CD8-positive, alpha-beta memory T cell (primary cell): ENCODE results near the gene DOCK3. TPM values are rescaled to one million over a fixed set of nuclear protein-coding genes. Genes with fewer than 3 reads are reported as not detected.

Source experiments
- CTCF ChIA-PET: fragments of 350-600 bp; sonication (Branson Sonifier 250); formaldehyde crosslinking; loops from one replicate; lab custom pipeline; 2021; ENCODE audit warnings: antibody characterized with exemption; lab: Charles Lee
- POLR2A ChIA-PET: fragments of 350-600 bp; sonication (Branson Sonifier 250); formaldehyde crosslinking; loops from one replicate; lab custom pipeline; 2021; ENCODE audit warnings: antibody characterized with exemption; lab: Charles Lee
- DNase-seq, 5 donors: peaks; one replicate each; pipeline versions ENCODE4 v3.0.0 to v3.0.0-alpha.2; 2020 to 2022; ENCODE audit warnings: mixed read lengths in 1 of 5
- H3K27ac ChIP-seq: one replicate; pipeline ENCODE4 v1.7.0; 2013; ENCODE audit warnings: low read depth, mild to moderate bottlenecking, low read length, moderate library complexity
- H3K27me3 ChIP-seq: 2 replicates; pipeline ENCODE4 v1.7.0; 2013; ENCODE audit warnings: low read length, mild to moderate bottlenecking; ENCODE audit not compliant: insufficient read depth, poor library complexity, severe bottlenecking
- H3K36me3 ChIP-seq: 2 replicates; pipeline ENCODE4 v1.7.0; 2013; ENCODE audit warnings: mild to moderate bottlenecking, low read length, moderate library complexity; ENCODE audit not compliant: insufficient read depth
- H3K4me1 ChIP-seq: 2 replicates; pipeline ENCODE4 v1.7.0; 2013; ENCODE audit warnings: mild to moderate bottlenecking, low read length, moderate library complexity; ENCODE audit not compliant: insufficient read depth
- H3K4me3 ChIP-seq: 2 replicates; pipeline ENCODE4 v1.7.0; 2013; ENCODE audit warnings: mild to moderate bottlenecking, low read length
- H3K9me3 ChIP-seq: 2 replicates; pipeline ENCODE4 v1.7.0; 2013; ENCODE audit warnings: mild to moderate bottlenecking, low read length
- H3K27ac Mint-ChIP-seq, 8 donors: one replicate each; pipeline ENCODE4 v1.8.0; 2020 to 2021; ENCODE audit warnings: mixed read lengths in 8 of 8, mild to moderate bottlenecking in 6 of 8, inconsistent platforms in 3 of 8, moderate library complexity in 3 of 8
- H3K27me3 Mint-ChIP-seq, 2 donors: one replicate each; pipeline ENCODE4 v1.8.0; 2020 to 2021; ENCODE audit warnings: mixed read lengths in 2 of 2, mild to moderate bottlenecking in 1 of 2, moderate library complexity in 1 of 2
- H3K36me3 Mint-ChIP-seq, 3 donors: one replicate each; pipeline ENCODE4 v1.8.0; 2020 to 2021; ENCODE audit warnings: mixed read lengths in 3 of 3, inconsistent platforms in 1 of 3, mild to moderate bottlenecking in 1 of 3
- H3K4me1 Mint-ChIP-seq, 3 donors: one replicate each; pipeline ENCODE4 v1.8.0; 2020 to 2021; ENCODE audit warnings: mixed read lengths in 3 of 3, inconsistent platforms in 1 of 3, mild to moderate bottlenecking in 1 of 3
- H3K4me3 Mint-ChIP-seq, 7 donors: one replicate each; pipeline ENCODE4 v1.8.0; 2020 to 2021; ENCODE audit warnings: mixed read lengths in 7 of 7, mild to moderate bottlenecking in 6 of 7, moderate library complexity in 4 of 7, inconsistent platforms in 2 of 7
- H3K9me3 Mint-ChIP-seq, 5 donors: one replicate each; pipeline ENCODE4 v1.8.0; 2020 to 2022; ENCODE audit warnings: mixed read lengths in 5 of 5, mild to moderate bottlenecking in 3 of 5, moderate library complexity in 2 of 5, inconsistent platforms in 1 of 5
- polyA plus RNA-seq: library from polyadenylated mRNA; unstranded; fragments of 300-500 nt; fragmentation: Illumina TruSeq; gene quantifications from one replicate; pipeline ENCODE4 v1.2.3, GENCODE V29; 2021
- total RNA-seq, 2 experiments: library from RNA; stranded (reverse); gene quantifications; one replicate each; pipeline ENCODE4 v1.2.3, GENCODE V29; 2021

DOCK3 gene
- total and polyA plus RNA-seq, 3 experiments from 2014 or later, result 0.16 to 2.1 (median 2.0) TPM

DNA sequence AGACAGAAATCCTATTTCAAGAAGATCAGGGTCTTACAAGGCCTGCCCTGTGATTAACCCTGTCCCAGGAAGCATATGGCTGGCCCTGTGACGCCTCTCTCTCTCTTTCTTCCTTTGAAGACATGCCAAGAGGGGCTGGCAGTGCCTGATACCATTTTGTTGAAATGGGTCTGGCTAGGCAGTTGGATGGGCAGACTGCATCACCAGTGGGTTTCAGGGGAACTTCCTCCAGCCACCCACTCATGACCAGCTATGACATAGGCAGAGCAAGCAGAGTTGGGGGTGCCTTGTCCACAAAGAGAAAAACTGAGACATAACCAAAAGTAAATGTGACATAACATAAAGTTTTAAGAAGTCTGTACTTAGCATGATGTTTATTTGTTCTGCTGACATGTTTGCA, 679.0 kb downstream of the DOCK3 start:
- H3K27me3 Mint-ChIP-seq, result peaks cover 12 to 14% of the 10 kb centered on the region in 2 donors
- no peak overlapping the region for H3K4me3 Mint-ChIP-seq
- H3K4me1 Mint-ChIP-seq, result no peaks in the 10 kb centered on the region
- H3K27ac Mint-ChIP-seq, result no peak overlapping the region
- Histone ChIP-seq H3K27me3 (no peaks in the 10 kb centered on the region), H3K36me3 (no peaks in the 10 kb centered on the region), H3K27ac (no peak overlapping the region), H3K4me3 (no peak overlapping the region), H3K4me1 (no peaks in the 10 kb centered on the region), H3K9me3 (no peaks in the 10 kb centered on the region)
- POLR2A ChIA-PET, result no interaction called here
- CTCF ChIA-PET, result no interaction called here
- H3K9me3 Mint-ChIP-seq, result no peaks in the 10 kb centered on the region
- H3K36me3 Mint-ChIP-seq, result peaks cover 0 to 12% (median 5%) of the 10 kb centered on the region in 3 donors
- DNase-seq, result no peak

DNA sequence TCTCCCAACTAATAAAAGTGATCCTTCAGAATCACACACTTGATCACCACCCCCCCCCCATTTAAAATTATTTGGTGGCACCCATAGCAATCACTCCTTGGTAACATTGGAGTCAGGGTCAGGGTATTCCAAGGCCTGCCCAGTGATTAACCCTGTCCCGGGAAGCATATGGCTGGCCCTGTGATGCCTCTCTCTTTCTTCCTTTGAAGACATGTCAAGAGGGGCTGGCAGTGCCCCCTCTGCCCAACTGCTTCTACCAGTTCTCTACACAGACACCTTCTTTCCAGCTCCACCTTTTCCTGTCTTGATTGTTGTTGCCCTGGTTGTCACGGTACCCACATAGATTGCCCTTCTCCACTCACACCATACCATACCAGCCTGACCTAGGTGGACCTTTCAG, 679.4 kb downstream of the DOCK3 start:
- H3K4me3 Mint-ChIP-seq, result no peak overlapping the region
- no peak overlapping the region for H3K4me3 ChIP-seq
- H3K36me3 Mint-ChIP-seq, result peaks cover 0 to 11% (median 5%) of the 10 kb centered on the region in 3 donors
- H3K4me1 Mint-ChIP-seq, result no peaks in the 10 kb centered on the region
- no peaks in the 10 kb centered on the region for H3K9me3 Mint-ChIP-seq
- no peaks in the 10 kb centered on the region for H3K27me3 ChIP-seq
- no peaks in the 10 kb centered on the region for H3K9me3 ChIP-seq
- no peak overlapping the region for H3K27ac ChIP-seq
- peak overlapping the region in 2 of 8 donors; percentile 6 to 48 for H3K27ac Mint-ChIP-seq
- H3K4me1 ChIP-seq, result no peaks in the 10 kb centered on the region
- H3K27me3 Mint-ChIP-seq, result peaks cover 13 to 14% of the 10 kb centered on the region in 2 donors
- DNase-seq, result no peak
- ChIA-PET CTCF (no interaction called here), POLR2A (no interaction called here)
- H3K36me3 ChIP-seq, result no peaks in the 10 kb centered on the region

DNA sequence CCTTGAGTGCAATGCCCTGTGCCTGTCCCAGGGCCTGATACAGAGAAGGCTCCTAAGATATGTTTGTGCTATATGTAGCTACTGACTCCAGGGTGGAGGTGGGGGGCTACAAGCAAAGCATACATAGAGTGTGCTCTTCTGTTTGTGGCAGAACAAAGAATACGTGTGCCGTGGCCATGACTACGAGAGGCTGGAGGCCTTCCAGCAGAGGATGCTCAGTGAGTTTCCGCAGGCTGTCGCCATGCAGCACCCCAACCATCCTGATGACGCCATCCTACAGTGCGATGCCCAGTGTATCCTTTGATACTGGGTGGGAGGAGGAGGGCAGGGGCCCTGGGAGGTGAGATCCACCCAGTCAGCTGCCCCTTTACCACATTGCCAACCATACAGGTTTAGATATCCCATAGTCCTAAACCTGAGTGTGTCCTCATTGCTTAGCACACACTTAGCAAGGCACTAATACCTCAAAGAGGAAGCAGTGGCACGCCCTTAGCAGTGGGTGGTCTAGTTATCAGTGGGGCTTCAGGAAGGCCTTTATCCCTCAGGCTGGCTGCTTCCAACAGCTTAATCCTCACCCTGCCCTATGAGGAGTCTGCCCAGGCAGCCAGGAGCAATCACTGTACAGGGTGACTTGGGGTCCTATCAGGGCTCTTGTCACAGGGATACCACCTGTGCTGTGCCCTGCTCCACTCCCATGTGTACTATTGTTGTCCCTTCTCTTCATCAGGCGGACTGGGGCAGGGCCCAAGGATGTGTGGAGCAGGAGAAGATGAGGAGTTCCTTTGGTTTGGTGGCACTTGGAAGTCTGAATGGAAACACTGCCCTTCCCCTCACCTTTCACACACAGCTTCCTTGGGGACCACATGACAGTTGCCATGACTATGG, 680.2 kb downstream of the DOCK3 start:
- Histone ChIP-seq H3K27me3 (no peaks in the 10 kb centered on the region), H3K27ac (no peak overlapping the region), H3K36me3 (no peaks in the 10 kb centered on the region), H3K9me3 (no peaks in the 10 kb centered on the region), H3K4me3 (no peak overlapping the region), H3K4me1 (no peaks in the 10 kb centered on the region)
- DNase-seq, result no peak
- Mint-ChIP-seq H3K27me3 (peaks cover 9 to 10% of the 10 kb centered on the region in 2 donors), H3K36me3 (peaks cover 0 to 5% (median 4%) of the 10 kb centered on the region in 3 donors), H3K4me3 (no peak overlapping the region), H3K27ac (peak overlapping the region in 1 of 8 donors; percentile 6), H3K4me1 (no peaks in the 10 kb centered on the region), H3K9me3 (no peaks in the 10 kb centered on the region)
- ChIA-PET POLR2A (no interaction called here), CTCF (interaction anchor here (1.4 kb wide), 1 partner anchor 17 kb away, joined by 3 read pairs; no protein-coding TSS in a partner anchor)

DNA sequence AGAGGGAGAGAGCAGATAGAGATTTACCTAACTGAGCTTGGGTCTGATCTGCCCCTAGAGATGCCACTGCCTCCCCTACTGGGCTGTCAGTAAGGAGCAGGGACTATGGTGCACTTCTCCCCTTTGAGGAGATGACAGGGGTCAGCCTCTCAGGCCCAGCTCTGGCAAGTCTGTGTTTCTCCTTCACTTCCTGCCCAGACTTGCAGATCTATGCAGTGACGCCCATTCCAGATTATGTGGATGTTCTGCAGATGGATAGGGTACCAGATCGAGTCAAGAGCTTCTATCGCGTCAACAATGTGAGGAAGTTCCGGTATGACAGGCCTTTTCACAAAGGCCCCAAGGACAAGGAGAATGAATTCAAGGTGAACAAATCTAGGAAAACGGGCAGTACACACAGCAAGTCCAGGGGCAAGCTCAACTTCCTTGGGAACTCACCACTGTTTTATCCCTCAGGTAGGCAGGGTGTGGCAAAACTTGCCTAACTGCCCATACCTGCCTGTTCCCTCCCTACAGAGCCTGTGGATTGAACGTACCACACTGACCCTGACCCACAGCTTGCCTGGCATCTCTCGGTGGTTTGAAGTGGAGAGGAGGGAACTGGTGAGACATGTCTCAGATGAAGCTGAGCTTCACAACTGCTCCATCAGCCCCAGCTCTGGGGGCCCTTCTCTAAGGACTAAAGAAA, 681.3 kb downstream of the DOCK3 start:
- Histone ChIP-seq H3K27ac (no peak overlapping the region), H3K9me3 (no peaks in the 10 kb centered on the region), H3K4me3 (no peak overlapping the region), H3K27me3 (no peaks in the 10 kb centered on the region), H3K4me1 (no peaks in the 10 kb centered on the region), H3K36me3 (no peaks in the 10 kb centered on the region)
- Mint-ChIP-seq H3K4me1 (no peaks in the 10 kb centered on the region), H3K27ac (peak overlapping the region in 1 of 8 donors; percentile 36), H3K9me3 (no peaks in the 10 kb centered on the region), H3K27me3 (peaks cover 3 to 4% of the 10 kb centered on the region in 2 donors), H3K36me3 (peaks cover 0 to 5% (median 0%) of the 10 kb centered on the region in 3 donors), H3K4me3 (no peak overlapping the region)
- ChIA-PET POLR2A (no interaction called here), CTCF (interaction anchor here (1.4 kb wide), 1 partner anchor 16 kb away, joined by 3 read pairs; no protein-coding TSS in a partner anchor)
- no peak for DNase-seq

DNA sequence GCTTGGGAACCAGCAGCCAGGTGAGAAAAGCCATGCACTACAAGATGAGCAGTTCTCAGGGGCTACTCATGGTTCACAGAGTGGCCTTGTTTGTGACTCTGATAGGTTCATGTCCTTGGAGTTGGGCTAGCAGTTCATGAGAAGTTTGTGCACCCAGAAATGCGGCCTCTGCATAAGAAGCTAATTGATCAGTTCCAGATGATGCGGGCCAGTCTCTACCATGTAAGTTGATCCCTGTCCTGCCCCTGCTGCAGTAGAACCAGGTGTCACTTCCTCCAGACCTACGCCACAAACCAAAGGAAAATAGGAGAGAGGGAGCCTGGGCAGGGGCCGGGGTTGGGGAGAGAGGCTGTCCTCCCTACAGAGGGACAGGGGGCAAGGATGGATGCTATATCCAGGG, 683.1 kb downstream of the DOCK3 start:
- Histone ChIP-seq H3K27ac (no peak overlapping the region), H3K4me1 (no peaks in the 10 kb centered on the region), H3K36me3 (no peaks in the 10 kb centered on the region), H3K27me3 (no peaks in the 10 kb centered on the region), H3K4me3 (no peak overlapping the region), H3K9me3 (no peaks in the 10 kb centered on the region)
- Mint-ChIP-seq H3K4me3 (no peak overlapping the region), H3K36me3 (peaks cover 0 to 4% (median 0%) of the 10 kb centered on the region in 3 donors), H3K27me3 (peaks cover 1 to 4% of the 10 kb centered on the region in 2 donors), H3K4me1 (no peaks in the 10 kb centered on the region), H3K27ac (no peak overlapping the region), H3K9me3 (peaks cover 0 to 2% (median 0%) of the 10 kb centered on the region in 5 donors)
- DNase-seq, result no peak
- ChIA-PET CTCF (no interaction called here), POLR2A (no interaction called here)

DNA sequence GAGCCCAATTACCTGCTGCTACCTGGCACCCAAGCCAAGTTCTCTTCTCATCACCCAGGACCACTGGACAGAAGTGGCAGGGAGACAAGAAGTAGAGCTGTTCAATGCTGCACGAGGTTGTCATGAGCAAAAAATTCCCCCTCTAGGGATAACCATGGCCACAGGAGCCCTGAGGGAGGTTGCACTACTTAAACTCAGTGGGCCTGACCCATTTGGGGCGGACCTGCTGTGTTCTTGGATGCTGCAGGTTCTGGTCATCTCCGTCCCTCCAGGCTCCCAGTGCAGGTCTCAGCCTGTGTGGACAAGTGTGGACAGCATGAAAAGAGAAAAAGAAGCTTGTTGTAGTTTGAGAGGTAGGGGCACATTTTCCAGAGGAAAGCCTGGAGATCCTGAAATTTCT, 684.3 kb downstream of the DOCK3 start:
- no peaks in the 10 kb centered on the region for H3K9me3 ChIP-seq
- H3K4me3 ChIP-seq, result no peak overlapping the region
- no peaks in the 10 kb centered on the region for H3K36me3 ChIP-seq
- no peak for DNase-seq
- H3K9me3 Mint-ChIP-seq, result peaks cover 0 to 4% (median 0%) of the 10 kb centered on the region in 5 donors
- ChIA-PET CTCF (no interaction called here), POLR2A (no interaction called here)
- H3K4me1 ChIP-seq, result no peaks in the 10 kb centered on the region
- peaks cover 0 to 4% of the 10 kb centered on the region in 2 donors for H3K27me3 Mint-ChIP-seq
- H3K4me3 Mint-ChIP-seq, result no peak overlapping the region
- H3K4me1 Mint-ChIP-seq, result no peaks in the 10 kb centered on the region
- no peak overlapping the region for H3K27ac ChIP-seq
- no peak overlapping the region for H3K27ac Mint-ChIP-seq
- no peaks in the 10 kb centered on the region for H3K27me3 ChIP-seq
- H3K36me3 Mint-ChIP-seq, result peaks cover 0 to 8% (median 0%) of the 10 kb centered on the region in 3 donors

DNA sequence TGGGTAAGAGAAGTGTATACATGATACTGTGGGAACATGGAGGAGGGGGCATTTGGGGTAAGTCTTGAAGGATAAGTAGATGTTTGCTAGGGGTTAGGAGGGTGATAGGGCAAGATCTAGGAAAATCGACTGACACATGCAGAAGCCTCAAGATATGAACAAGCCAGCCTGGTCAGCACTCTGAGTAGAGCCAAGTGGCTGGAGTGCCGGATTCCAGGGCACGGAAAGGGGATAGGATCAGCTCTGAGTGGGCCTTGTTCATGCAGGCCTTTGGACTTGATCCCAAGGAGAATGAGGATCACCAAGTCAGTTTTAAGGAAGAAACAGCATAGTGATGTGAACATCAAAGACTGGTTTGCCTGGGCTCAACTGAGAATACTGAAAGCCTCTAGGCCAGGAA, 686.1 kb downstream of the DOCK3 start:
- no peak for DNase-seq
- no peak overlapping the region for H3K4me3 ChIP-seq

DNA sequence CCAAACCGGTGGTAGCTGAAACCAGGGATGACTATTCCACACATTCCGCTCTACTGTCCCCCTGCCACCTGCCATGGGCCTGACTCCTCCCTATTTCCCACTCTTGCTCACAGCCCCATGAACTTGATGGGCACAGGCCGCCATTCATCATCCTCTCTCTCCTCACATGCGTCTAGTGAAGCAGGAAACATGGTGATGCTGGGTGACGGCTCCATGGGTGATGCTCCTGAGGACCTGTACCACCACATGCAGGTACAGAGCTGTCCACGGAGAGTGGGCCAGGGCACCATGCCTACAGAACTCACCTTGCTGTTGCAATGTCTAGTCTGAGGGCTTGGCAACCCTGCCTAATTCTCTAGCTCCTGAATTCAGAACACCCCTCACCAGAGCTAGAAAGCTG, 687.0 kb downstream of the DOCK3 start:
- POLR2A ChIA-PET, result no interaction called here

More for the DNA sequence above, 686.1 kb downstream of the DOCK3 start:
- Mint-ChIP-seq H3K27me3 (peaks cover 2 to 3% of the 10 kb centered on the region in 2 donors), H3K27ac (no peak overlapping the region), H3K4me1 (no peaks in the 10 kb centered on the region), H3K4me3 (no peak overlapping the region), H3K9me3 (peaks cover 0 to 4% (median 0%) of the 10 kb centered on the region in 5 donors), H3K36me3 (peaks cover 0 to 16% (median 0%) of the 10 kb centered on the region in 3 donors)
- ChIA-PET CTCF (no interaction called here), POLR2A (no interaction called here)
- Histone ChIP-seq H3K36me3 (no peaks in the 10 kb centered on the region), H3K27ac (no peak overlapping the region), H3K4me1 (no peaks in the 10 kb centered on the region), H3K9me3 (no peaks in the 10 kb centered on the region), H3K27me3 (no peaks in the 10 kb centered on the region)

More for the DNA sequence above, 687.0 kb downstream of the DOCK3 start:
- no peaks in the 10 kb centered on the region for H3K27me3 ChIP-seq
- no peaks in the 10 kb centered on the region for H3K4me1 ChIP-seq
- no peak overlapping the region for H3K27ac Mint-ChIP-seq
- no peaks in the 10 kb centered on the region for H3K9me3 ChIP-seq
- CTCF ChIA-PET, result no interaction called here
- H3K36me3 ChIP-seq, result no peaks in the 10 kb centered on the region
- DNase-seq, result no peak
- H3K36me3 Mint-ChIP-seq, result peaks cover 0 to 16% (median 0%) of the 10 kb centered on the region in 3 donors
- no peak overlapping the region for H3K4me3 ChIP-seq
- no peaks in the 10 kb centered on the region for H3K4me1 Mint-ChIP-seq
- H3K27me3 Mint-ChIP-seq, result peaks cover 3 to 6% of the 10 kb centered on the region in 2 donors
- H3K27ac ChIP-seq, result no peak overlapping the region
- peaks cover 0 to 4% (median 0%) of the 10 kb centered on the region in 5 donors for H3K9me3 Mint-ChIP-seq
- H3K4me3 Mint-ChIP-seq, result no peak overlapping the region
